ENCODE data around the gene GET4. TPM values are rescaled to one million over a fixed set of nuclear protein-coding genes. Genes with fewer than 3 reads are reported as not detected.
"Not testable (repeated sequence)": the region's sequence is repeated elsewhere in the genome, so short reads cannot be mapped to it uniquely, and the experiment has no call there.

Gene GET4
- total and polyA plus RNA-seq, 9 donors: 26.6 to 50.2 (median 41.1) TPM

GRCh38 chr7:844514-844913 lies 31.8 kb upstream of the GET4 start:
- Histone ChIP-seq H3K4me3 (ENCODE audit: low read length) (no peak overlapping the region), H3K9me3 (replicated peaks; ENCODE audit: control insufficient read depth, low read depth, low read length) (no peaks in the 10 kb centered on the region), H3K27ac (ENCODE audit: low read length) (no peak overlapping the region), H3K36me3 (ENCODE audit: control insufficient read depth, insufficient read depth, low read length) (peaks cover 67% of the 10 kb centered on the region), H3K4me1 (ENCODE audit: control insufficient read depth, insufficient read depth, low read length) (peaks cover 11% of the 10 kb centered on the region), H3K27me3 (ENCODE audit: control insufficient read depth, insufficient read depth, low read length) (no peaks in the 10 kb centered on the region)
- no peak for DNase-seq
- WGBS (ENCODE audit: insufficient coverage): 92% methylated on average over 13 of the region's 15 CpGs

- Histone ChIP-seq H3K4me3 (ENCODE audit: low read length) (no peak overlapping the region), H3K27ac (ENCODE audit: low read length) (no peak overlapping the region), H3K36me3 (ENCODE audit: control insufficient read depth, insufficient read depth, low read length) (peaks cover 69% of the 10 kb centered on the region), H3K9me3 (replicated peaks; ENCODE audit: control insufficient read depth, low read depth, low read length) (no peaks in the 10 kb centered on the region), H3K27me3 (ENCODE audit: control insufficient read depth, insufficient read depth, low read length) (no peaks in the 10 kb centered on the region), H3K4me1 (ENCODE audit: control insufficient read depth, insufficient read depth, low read length) (peaks cover 11% of the 10 kb centered on the region)
- DNase-seq: no peak
- WGBS (ENCODE audit: insufficient coverage): 97% methylated on average over 8 of the region's 22 CpGs
Measured at GRCh38 chr7:845091-845490, 31.3 kb upstream of the GET4 start.

- H3K4me1 ChIP-seq (ENCODE audit: control insufficient read depth, insufficient read depth, low read length): peaks cover 11% of the 10 kb centered on the region
- DNase-seq: no peak
- WGBS (ENCODE audit: insufficient coverage): 91% methylated on average over 8 of the region's 11 CpGs
- no peaks in the 10 kb centered on the region for H3K9me3 ChIP-seq (replicated peaks; ENCODE audit: control insufficient read depth, low read depth, low read length)
- no peak overlapping the region for H3K27ac ChIP-seq (ENCODE audit: low read length)
- no peak overlapping the region for H3K4me3 ChIP-seq (ENCODE audit: low read length)
- peaks cover 72% of the 10 kb centered on the region for H3K36me3 ChIP-seq (ENCODE audit: control insufficient read depth, insufficient read depth, low read length)
- no peaks in the 10 kb centered on the region for H3K27me3 ChIP-seq (ENCODE audit: control insufficient read depth, insufficient read depth, low read length)
Measured at GRCh38 chr7:845731-846130, 30.6 kb upstream of the GET4 start.

GRCh38 chr7:846958-847650 lies 29.2 kb upstream of the GET4 start:
- not testable (repeated sequence) for H3K9me3 ChIP-seq (replicated peaks; ENCODE audit: control insufficient read depth, low read depth, low read length); H3K4me1 ChIP-seq (ENCODE audit: control insufficient read depth, insufficient read depth, low read length); H3K27me3 ChIP-seq (ENCODE audit: control insufficient read depth, insufficient read depth, low read length); H3K4me3 ChIP-seq (ENCODE audit: low read length); DNase-seq; H3K27ac ChIP-seq (ENCODE audit: low read length)
- peaks cover 78% of the 10 kb centered on the region for H3K36me3 ChIP-seq (ENCODE audit: control insufficient read depth, insufficient read depth, low read length)
- WGBS (ENCODE audit: insufficient coverage): 96% methylated on average over 22 of the region's 37 CpGs

- not testable (repeated sequence) for DNase-seq; H3K27me3 ChIP-seq (ENCODE audit: control insufficient read depth, insufficient read depth, low read length); H3K9me3 ChIP-seq (replicated peaks; ENCODE audit: control insufficient read depth, low read depth, low read length); H3K4me1 ChIP-seq (ENCODE audit: control insufficient read depth, insufficient read depth, low read length); H3K4me3 ChIP-seq (ENCODE audit: low read length); H3K27ac ChIP-seq (ENCODE audit: low read length)
- 94% methylated on average over 20 of the region's 28 CpGs for WGBS (ENCODE audit: insufficient coverage)
- peaks cover 78% of the 10 kb centered on the region for H3K36me3 ChIP-seq (ENCODE audit: control insufficient read depth, insufficient read depth, low read length)
Measured at GRCh38 chr7:847728-848127, 28.6 kb upstream of the GET4 start.

GRCh38 chr7:849145-849544 lies 27.2 kb upstream of the GET4 start:
- DNase-seq: no peak
- Histone ChIP-seq H3K27ac (ENCODE audit: low read length) (no peak overlapping the region), H3K4me1 (ENCODE audit: control insufficient read depth, insufficient read depth, low read length) (no peaks in the 10 kb centered on the region), H3K9me3 (replicated peaks; ENCODE audit: control insufficient read depth, low read depth, low read length) (no peaks in the 10 kb centered on the region), H3K27me3 (ENCODE audit: control insufficient read depth, insufficient read depth, low read length) (no peaks in the 10 kb centered on the region), H3K36me3 (ENCODE audit: control insufficient read depth, insufficient read depth, low read length) (peaks cover 81% of the 10 kb centered on the region), H3K4me3 (ENCODE audit: low read length) (no peak overlapping the region)
- WGBS (ENCODE audit: insufficient coverage): 94% methylated on average over 14 of the region's 14 CpGs

GRCh38 chr7:849781-850180 lies 26.6 kb upstream of the GET4 start:
- Histone ChIP-seq H3K4me3 (ENCODE audit: low read length) (no peak overlapping the region), H3K9me3 (replicated peaks; ENCODE audit: control insufficient read depth, low read depth, low read length) (no peaks in the 10 kb centered on the region), H3K36me3 (ENCODE audit: control insufficient read depth, insufficient read depth, low read length) (peaks cover 81% of the 10 kb centered on the region), H3K4me1 (ENCODE audit: control insufficient read depth, insufficient read depth, low read length) (no peaks in the 10 kb centered on the region), H3K27ac (ENCODE audit: low read length) (no peak overlapping the region), H3K27me3 (ENCODE audit: control insufficient read depth, insufficient read depth, low read length) (no peaks in the 10 kb centered on the region)
- 92% methylated on average over 17 of the region's 19 CpGs for WGBS (ENCODE audit: insufficient coverage)
- DNase-seq: no peak

- no peaks in the 10 kb centered on the region for H3K27me3 ChIP-seq (ENCODE audit: control insufficient read depth, insufficient read depth, low read length)
- WGBS (ENCODE audit: insufficient coverage): 88% methylated on average over 14 of the region's 14 CpGs
- H3K27ac ChIP-seq (ENCODE audit: low read length): no peak overlapping the region
- peaks cover 87% of the 10 kb centered on the region for H3K36me3 ChIP-seq (ENCODE audit: control insufficient read depth, insufficient read depth, low read length)
- H3K9me3 ChIP-seq (replicated peaks; ENCODE audit: control insufficient read depth, low read depth, low read length): no peaks in the 10 kb centered on the region
- H3K4me3 ChIP-seq (ENCODE audit: low read length): no peak overlapping the region
- DNase-seq: no peak
- H3K4me1 ChIP-seq (ENCODE audit: control insufficient read depth, insufficient read depth, low read length): no peaks in the 10 kb centered on the region
Measured at GRCh38 chr7:851204-851603, 25.1 kb upstream of the GET4 start.

GRCh38 chr7:853366-854117 lies 22.8 kb upstream of the GET4 start:
- Histone ChIP-seq H3K27ac (ENCODE audit: low read length) (no peak overlapping the region), H3K27me3 (ENCODE audit: control insufficient read depth, insufficient read depth, low read length) (no peaks in the 10 kb centered on the region), H3K9me3 (replicated peaks; ENCODE audit: control insufficient read depth, low read depth, low read length) (no peaks in the 10 kb centered on the region), H3K36me3 (ENCODE audit: control insufficient read depth, insufficient read depth, low read length) (peaks cover 93% of the 10 kb centered on the region), H3K4me1 (ENCODE audit: control insufficient read depth, insufficient read depth, low read length) (no peaks in the 10 kb centered on the region), H3K4me3 (ENCODE audit: low read length) (no peak overlapping the region)
- WGBS (ENCODE audit: insufficient coverage): 92% methylated on average over 33 of the region's 33 CpGs
- DNase-seq: no peak

- Histone ChIP-seq H3K36me3 (ENCODE audit: control insufficient read depth, insufficient read depth, low read length) (peaks cover 93% of the 10 kb centered on the region), H3K4me1 (ENCODE audit: control insufficient read depth, insufficient read depth, low read length) (no peaks in the 10 kb centered on the region), H3K27me3 (ENCODE audit: control insufficient read depth, insufficient read depth, low read length) (no peaks in the 10 kb centered on the region), H3K27ac (ENCODE audit: low read length) (no peak overlapping the region), H3K4me3 (ENCODE audit: low read length) (no peak overlapping the region), H3K9me3 (replicated peaks; ENCODE audit: control insufficient read depth, low read depth, low read length) (no peaks in the 10 kb centered on the region)
- no peak for DNase-seq
- WGBS (ENCODE audit: insufficient coverage): 93% methylated on average over 17 of the region's 32 CpGs
Measured at GRCh38 chr7:854118-854775, 22.1 kb upstream of the GET4 start.
